K562 (cell line): ENCODE data around the gene CDH18. TPM values are rescaled to one million over a fixed set of nuclear protein-coding genes. Genes with fewer than 3 reads are reported as not detected.

Experiments
- ATAC-seq: fragments of 200-7000 bp; cut with Tn5 transposase; 3 replicates; pipeline ENCODE4 v1.9.1; 2020; ENCODE audit warnings: moderate library complexity
- BruUV-seq: library from RNA; stranded (reverse); fragments of 400-500 nt; replicated peaks from 2 replicates; lab custom pipeline; 2021; lab: Mats Ljungman, UMichigan
- CTCF ChIA-PET: fragments of 300-600 bp; formaldehyde crosslinking; extraction: SDS; loops from one replicate; lab custom pipeline; 2021; ENCODE audit warnings: low intra/inter-chr PET ratio; lab: Yijun Ruan, JAX
- POLR2A ChIA-PET: fragments of 300-600, 350-650 bp; sonication (Branson Sonifier 250); formaldehyde crosslinking; extraction: SDS; loops from one replicate; lab custom pipeline; 2021; ENCODE audit warnings: antibody characterized with exemption, inconsistent platforms; lab: Yijun Ruan, JAX
- DNase-seq, 4 experiments: peaks; one replicate each; pipeline versions ENCODE4 v3.0.0 to v3.0.0-alpha.2; 2011 to 2018; ENCODE audit warnings: low spot score in 3 of 4, mixed read lengths in 3 of 4; ENCODE audit errors: extremely low read depth in 1 of 4
- FAIRE-seq: peaks from 2 replicates; lab custom pipeline; 2011; peaks lifted over from hg19 to GRCh38; lab: Jason Lieb, UNC
- H2AFZ ChIP-seq: 2 replicates; pipeline ENCODE4 v1.6.0; 2011; ENCODE audit warnings: low read depth, low read length, control low read depth, inconsistent platforms
- H3K27ac ChIP-seq: fragments of 200-600 bp; 3 replicates; pipeline ENCODE4 v1.8.0; 2011; ENCODE audit warnings: low read depth, mild to moderate bottlenecking, control low read depth, inconsistent platforms, low read length, moderate library complexity, mixed read lengths; ENCODE audit errors: extremely low read depth
- H3K27me3 ChIP-seq, 2 experiments: fragments of 300-600 bp in 1 of 2; 2 replicates in 1 of 2; 3 replicates in 1 of 2; pipeline versions ENCODE4 v1.6.0 to v1.8.0; 2011; ENCODE audit warnings: inconsistent platforms in 2 of 2, low read length in 2 of 2, mild to moderate bottlenecking in 1 of 2, mixed read lengths in 1 of 2, moderate library complexity in 1 of 2; ENCODE audit not compliant: control insufficient read depth in 2 of 2, insufficient read depth in 2 of 2
- H3K36me3 ChIP-seq: fragments of 300-600 bp; 3 replicates; pipeline ENCODE4 v1.8.0; 2011; ENCODE audit warnings: mild to moderate bottlenecking, low read length, inconsistent platforms; ENCODE audit not compliant: control insufficient read depth, insufficient read depth
- H3K4me1 ChIP-seq, 2 experiments: fragments of 200-600 bp in 1 of 2; replicated peaks in 1 of 2; 2 replicates in 1 of 2; 3 replicates in 1 of 2; pipeline versions ENCODE4 v1.5.1 to v1.8.0; 2011; ENCODE audit warnings: inconsistent platforms in 2 of 2, low read length in 2 of 2, mild to moderate bottlenecking in 1 of 2, mixed read lengths in 1 of 2, moderate library complexity in 1 of 2; ENCODE audit not compliant: control insufficient read depth in 2 of 2, insufficient read depth in 2 of 2
- H3K4me2 ChIP-seq: 2 replicates; pipeline ENCODE4 v1.6.1; 2011; ENCODE audit warnings: low read length, control low read depth, inconsistent platforms, mixed read lengths; ENCODE audit not compliant: insufficient read depth
- H3K4me3 ChIP-seq: fragments of 200-600 bp; sonication (generic), shearing (Covaris generic); 2 replicates; pipeline ENCODE4 v1.5.1; 2016; ENCODE audit warnings: control low read depth, inconsistent platforms
- H3K79me2 ChIP-seq: fragments of 200-600 bp; 3 replicates; pipeline ENCODE4 v1.8.0; 2011; ENCODE audit warnings: low read length, inconsistent platforms; ENCODE audit not compliant: control insufficient read depth, insufficient read depth
- H3K9ac ChIP-seq, 2 experiments: 2 replicates each; pipeline versions ENCODE4 v1.6.0 to v1.6.1; 2011; ENCODE audit warnings: low read depth in 2 of 2, low read length in 2 of 2, control low read depth in 1 of 2, inconsistent platforms in 1 of 2, mild to moderate bottlenecking in 1 of 2, mixed read lengths in 1 of 2; ENCODE audit not compliant: insufficient read depth in 1 of 2
- H3K9me1 ChIP-seq: one replicate; pipeline ENCODE4 v1.6.0; 2011; ENCODE audit warnings: inconsistent platforms, mild to moderate bottlenecking, low read length, moderate library complexity; ENCODE audit not compliant: control insufficient read depth, insufficient read depth
- H3K9me3 ChIP-seq: replicated peaks from 2 replicates; pipeline ENCODE4 v1.5.1; 2011; ENCODE audit warnings: low read depth, low read length, inconsistent platforms; ENCODE audit not compliant: control insufficient read depth, insufficient read depth
- H4K20me1 ChIP-seq: replicated peaks from 2 replicates; pipeline ENCODE4 v1.6.1; 2011; ENCODE audit warnings: low read length, inconsistent platforms, mixed read lengths; ENCODE audit not compliant: control insufficient read depth, insufficient read depth
- ADNP ChIP-seq: fragments of 200-800 bp; sonication (Bioruptor generic); IDR thresholded peaks from 2 replicates; pipeline ENCODE4 v1.6.1; 2016; ENCODE audit warnings: missing genetic modification characterization, missing compliant biosample characterization
- BHLHE40 ChIP-seq: IDR thresholded peaks from 2 replicates; pipeline ENCODE4 v1.6.1; 2011; ENCODE audit warnings: low read length, improper control_type of control experiment
- BRD9 ChIP-seq: fragments of 450-650 bp; IDR thresholded peaks from 2 replicates; pipeline ENCODE4 v1.6.1; 2018; ENCODE audit warnings: low read depth; ENCODE audit not compliant: partially characterized antibody
- HCFC1 ChIP-seq: IDR thresholded peaks from 2 replicates; pipeline ENCODE4 v1.6.1; 2012; ENCODE audit warnings: low read depth, low read length, improper control_type of control experiment
- HDAC1 ChIP-seq, 2 experiments: fragments of 450-650 bp; IDR thresholded peaks; 2 replicates each; pipeline ENCODE4 v1.6.1; 2016 to 2017; ENCODE audit warnings: inconsistent platforms in 1 of 2, mild to moderate bottlenecking in 1 of 2, moderate library complexity in 1 of 2
- KLF10 ChIP-seq: fragments of 250-450 bp; sonication (Bioruptor Pico); IDR thresholded peaks from 2 replicates; pipeline ENCODE4 v1.6.1; 2021; ENCODE audit warnings: matching md5 sums
- MAFF ChIP-seq: IDR thresholded peaks from 2 replicates; pipeline ENCODE4 v1.6.1; 2012; ENCODE audit warnings: low read length, improper control_type of control experiment
- SAP30 ChIP-seq: fragments of 200-600 bp; sonication (generic); IDR thresholded peaks from 2 replicates; pipeline ENCODE4 v1.6.1; 2012; ENCODE audit warnings: borderline replicate concordance, low read depth, mild to moderate bottlenecking, moderate library complexity, low read length, control low read depth, inconsistent platforms; ENCODE audit not compliant: insufficient read depth, poor library complexity, severe bottlenecking
- SRSF9 ChIP-seq: fragments of 200-400 bp; formaldehyde crosslinking; IDR thresholded peaks from 2 replicates; pipeline ENCODE4 v1.6.1; 2017; ENCODE audit warnings: low read depth, low read length, borderline replicate concordance
- YY1 ChIP-seq, 3 experiments: IDR thresholded peaks; 2 replicates each; pipeline ENCODE4 v1.6.1; 2011; ENCODE audit warnings: low read length in 2 of 3, mild to moderate bottlenecking in 2 of 3, moderate library complexity in 2 of 3, borderline replicate concordance in 1 of 3, control low read depth in 1 of 3, low read depth in 1 of 3; ENCODE audit not compliant: insufficient read depth in 3 of 3, insufficient replicate concordance in 2 of 3, control insufficient read depth in 1 of 3, insufficient read length in 1 of 3; ENCODE audit errors: extremely low read depth in 1 of 3
- ZFP36 ChIP-seq: fragments of 150-350 bp; IDR thresholded peaks from 2 replicates; pipeline ENCODE4 v1.6.1; 2018; ENCODE audit warnings: low read length, low read depth; ENCODE audit not compliant: partially characterized antibody
- ZNF197 ChIP-seq: fragments of 200-800 bp; sonication (Bioruptor generic); IDR thresholded peaks from 2 replicates; pipeline ENCODE4 v1.6.1; 2016; ENCODE audit warnings: low read depth, missing genetic modification characterization, missing compliant biosample characterization
- ZNF3 ChIP-seq: fragments of 250-450 bp; sonication (Bioruptor Pico); IDR thresholded peaks from 2 replicates; pipeline ENCODE4 v1.5.0; 2021; ENCODE audit warnings: mild to moderate bottlenecking, moderate library complexity
- ZNF696 ChIP-seq: fragments of 250-450 bp; sonication (Bioruptor Pico); conservative IDR thresholded peaks from 2 replicates; pipeline ENCODE4 v1.4.0; 2020; ENCODE audit warnings: mild to moderate bottlenecking, moderate library complexity
- in situ Hi-C: fragments of 300-500 bp; cut with MboI; formaldehyde crosslinking; loops from 4 replicates; pipeline ENCODE4 v1.15.0; 2018; ENCODE audit warnings: inconsistent platforms, mixed read lengths
- intact Hi-C: fragments of 100-400 bp; cut with micrococcal nuclease; formaldehyde crosslinking; loops from 2 replicates; pipeline ENCODE4 v1.14.2; 2022
- polyA plus RNA-seq, 8 experiments: library from polyadenylated mRNA; depleted of rRNA in 4 of 8; stranded (reverse) in 5 of 8; unstranded in 3 of 8; fragments of >200 nt; fragmentation: Nextera tagmentation in 2 of 8; fragmentation: Illumina TruSeq in 1 of 8; extraction: Ambion mirVana in 2 of 8; extraction: Trizol in 1 of 8; gene quantifications; 2 replicates each; pipeline versions ENCODE4 v1.2.1 to v1.2.3, GENCODE V29; 2011 to 2014; ENCODE audit warnings: inconsistent platforms in 1 of 8, missing spikeins in 1 of 8
- total RNA-seq, 7 experiments: library from RNA; depleted of rRNA in 6 of 7; stranded (reverse); fragments of >200 nt in 6 of 7; fragmentation: Illumina TruSeq in 2 of 7; extraction: Trizol in 2 of 7; gene quantifications; 2 replicates each; pipeline versions ENCODE4 v1.2.1 to v1.2.3, GENCODE V29; 2011 to 2021; ENCODE audit warnings: low replicate concordance in 1 of 7
- TF ChIP-seq, protein P1 (sequence below): IDR thresholded peaks from 2 replicates; pipeline ENCODE4 v1.6.1; 2011; ENCODE audit not compliant: insufficient read length; ENCODE audit errors: extremely low read depth

CDH18 gene
- total and polyA plus RNA-seq, 9 of the 15 experiments (the other 6 are each of a cell fraction or from before 2014, with no cell fraction given): 0.18 to 1.4 (median 0.31) TPM

DNA sequence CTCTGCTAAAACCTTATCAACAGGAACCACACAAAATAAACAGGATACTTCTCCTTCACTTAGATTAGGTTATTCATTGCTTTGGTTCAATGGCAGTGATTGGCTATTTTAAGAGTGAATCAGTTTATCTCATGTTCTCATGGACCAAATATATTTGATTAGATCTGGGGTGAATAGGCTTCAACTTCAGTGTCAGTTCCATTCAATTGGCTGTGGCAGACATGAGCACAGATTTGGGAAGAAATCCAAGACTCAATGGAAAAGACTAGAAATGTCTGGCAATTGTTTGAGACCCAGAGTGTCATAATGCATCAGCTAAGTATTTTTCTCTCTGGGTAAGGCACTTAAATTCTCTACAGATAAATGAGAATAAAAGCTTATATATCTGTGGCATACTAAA, 37.1 kb downstream of the CDH18 start:
- Histone ChIP-seq H3K4me2 (no peak overlapping the region), H3K9me3 (no peaks in the 10 kb centered on the region), H3K4me1 (no peaks in the 10 kb centered on the region), H3K36me3 (no peaks in the 10 kb centered on the region), H3K9ac (no peak overlapping the region), H3K27ac (no peak overlapping the region), H4K20me1 (no peaks in the 10 kb centered on the region), H3K9me1 (no peaks in the 10 kb centered on the region), H3K27me3 (no peaks in the 10 kb centered on the region), H2AFZ (no peak overlapping the region), H3K4me3 (no peak overlapping the region), H3K79me2 (no peaks in the 10 kb centered on the region)
- intact Hi-C loops: no loop called here
- FAIRE-seq (no peak), DNase-seq (no peak), ATAC-seq (no peak)
- BruUV-seq: no TSS peak
- TF ChIP-seq SRSF9: no peak
- TF ChIP-seq ADNP (tag): no peak
- no peak for TF ChIP-seq MAFF
- no peak for TF ChIP-seq ZNF197 (CRISPR knock-in tag)
- TF ChIP-seq ZNF696 (CRISPR knock-in tag): no peak
- TF ChIP-seq, protein P1, sequence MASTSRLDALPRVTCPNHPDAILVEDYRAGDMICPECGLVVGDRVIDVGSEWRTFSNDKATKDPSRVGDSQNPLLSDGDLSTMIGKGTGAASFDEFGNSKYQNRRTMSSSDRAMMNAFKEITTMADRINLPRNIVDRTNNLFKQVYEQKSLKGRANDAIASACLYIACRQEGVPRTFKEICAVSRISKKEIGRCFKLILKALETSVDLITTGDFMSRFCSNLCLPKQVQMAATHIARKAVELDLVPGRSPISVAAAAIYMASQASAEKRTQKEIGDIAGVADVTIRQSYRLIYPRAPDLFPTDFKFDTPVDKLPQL: no peak
- no peak for TF ChIP-seq BRD9
- TF ChIP-seq YY1 (IDR thresholded peaks at IDR 0.05; ENCODE audit: borderline replicate concordance in 1 of 3, control insufficient read depth in 1 of 3, extremely low read depth in 1 of 3, insufficient read depth in 3 of 3, insufficient read length in 1 of 3, insufficient replicate concordance in 2 of 3, low read depth in 1 of 3, low read length in 2 of 3): no peak
- TF ChIP-seq HDAC1 (IDR thresholded peaks at IDR 0.05): no peak
- no peak for TF ChIP-seq ZNF3 (CRISPR knock-in tag)
- no peak for TF ChIP-seq ZFP36
- TF ChIP-seq SAP30: no peak
- TF ChIP-seq HCFC1: no peak
- no peak for TF ChIP-seq KLF10 (CRISPR knock-in tag)
- no peak for TF ChIP-seq BHLHE40
- in situ Hi-C loops: no loop called here
- ChIA-PET POLR2A (no interaction called here), CTCF (no interaction called here)
